ENCODE data around the gene TUSC2.

DNA sequence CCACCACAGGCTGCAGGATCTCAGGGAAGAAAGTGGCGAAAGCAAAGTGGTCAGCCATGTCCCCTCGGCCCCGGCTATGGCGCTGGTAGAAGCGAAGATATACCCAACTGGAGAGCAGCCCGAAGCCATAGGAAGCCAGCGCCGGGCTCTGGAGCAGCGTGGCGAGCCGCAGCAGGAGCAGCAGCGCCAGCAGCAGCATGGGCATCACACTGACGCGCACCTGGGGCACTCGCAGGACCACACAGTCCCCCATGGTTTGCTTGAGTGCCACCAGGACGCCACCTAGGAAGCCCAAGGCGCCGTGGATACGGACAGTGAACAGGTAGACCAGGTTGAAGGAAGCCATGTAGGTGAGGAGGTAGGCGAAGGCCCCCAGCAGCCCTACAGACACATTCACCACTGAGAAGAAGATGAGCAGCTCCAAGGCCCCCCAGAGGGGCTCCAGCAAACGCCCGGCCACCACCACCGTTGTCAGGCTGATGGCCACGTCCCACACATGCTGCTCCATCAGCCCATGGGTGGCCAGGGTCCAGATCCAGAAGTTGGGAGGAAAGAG lies 30.4 kb upstream of the TUSC2 start:
- TF ChIP-seq, protein P1, sequence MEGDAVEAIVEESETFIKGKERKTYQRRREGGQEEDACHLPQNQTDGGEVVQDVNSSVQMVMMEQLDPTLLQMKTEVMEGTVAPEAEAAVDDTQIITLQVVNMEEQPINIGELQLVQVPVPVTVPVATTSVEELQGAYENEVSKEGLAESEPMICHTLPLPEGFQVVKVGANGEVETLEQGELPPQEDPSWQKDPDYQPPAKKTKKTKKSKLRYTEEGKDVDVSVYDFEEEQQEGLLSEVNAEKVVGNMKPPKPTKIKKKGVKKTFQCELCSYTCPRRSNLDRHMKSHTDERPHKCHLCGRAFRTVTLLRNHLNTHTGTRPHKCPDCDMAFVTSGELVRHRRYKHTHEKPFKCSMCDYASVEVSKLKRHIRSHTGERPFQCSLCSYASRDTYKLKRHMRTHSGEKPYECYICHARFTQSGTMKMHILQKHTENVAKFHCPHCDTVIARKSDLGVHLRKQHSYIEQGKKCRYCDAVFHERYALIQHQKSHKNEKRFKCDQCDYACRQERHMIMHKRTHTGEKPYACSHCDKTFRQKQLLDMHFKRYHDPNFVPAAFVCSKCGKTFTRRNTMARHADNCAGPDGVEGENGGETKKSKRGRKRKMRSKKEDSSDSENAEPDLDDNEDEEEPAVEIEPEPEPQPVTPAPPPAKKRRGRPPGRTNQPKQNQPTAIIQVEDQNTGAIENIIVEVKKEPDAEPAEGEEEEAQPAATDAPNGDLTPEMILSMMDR (conservative IDR thresholded peaks at IDR 0.05; ENCODE audit: low read depth, low read length) = no peak
- no peak for TF ChIP-seq EZH2 (IDR thresholded peaks at IDR 0.05; ENCODE audit: borderline replicate concordance, low read depth, low read length, poor library complexity, severe bottlenecking)
